Endometrial microvascular endothelial cells (primary cell): Measurements from ENCODE around the gene NLN. TPM values are rescaled to one million over a fixed set of nuclear protein-coding genes. Genes with fewer than 3 reads are reported as not detected.
"Not testable (repeated sequence)": the region's sequence is repeated elsewhere in the genome, so short reads cannot be mapped to it uniquely, and the experiment has no call there.

Source experiments
- in situ Hi-C: cut with HindIII; loops from 2 replicates; pipeline ENCODE4 v1.10.0; 2017; ENCODE audit warnings: low sequenced_read_pairs, low pct_unique_long_range_greater_than_20kb; ENCODE audit errors: inconsistent ontology term
- total RNA-seq: library from RNA; depleted of rRNA; stranded (reverse); fragments of >200 nt; gene quantifications from one replicate; pipeline ENCODE4 v1.2.3, GENCODE V29; 2015; ENCODE audit errors: inconsistent ontology term

Gene NLN
- total RNA-seq, 1 donor from 2014 or later: 52.0 TPM

GRCh38 chr5:65847019-65847418 lies 125.0 kb downstream of the NLN start:
- in situ Hi-C loops: not testable (repeated sequence)

- in situ Hi-C loops: not testable (repeated sequence)
Observed at GRCh38 chr5:65849918-65850317, 127.9 kb downstream of the NLN start.

- in situ Hi-C loops: no loop called here
Observed at GRCh38 chr5:65854925-65855324, 132.9 kb downstream of the NLN start.

GRCh38 chr5:65855766-65856315 lies 133.8 kb downstream of the NLN start:
- in situ Hi-C loops: no loop called here

- in situ Hi-C loops: no loop called here
Observed at GRCh38 chr5:65856520-65856919, 134.5 kb downstream of the NLN start.

- in situ Hi-C loops: no loop called here
Observed at GRCh38 chr5:65858316-65858715, 136.3 kb downstream of the NLN start.

GRCh38 chr5:65861830-65862241 lies 139.8 kb downstream of the NLN start:
- in situ Hi-C loops: no loop called here

- in situ Hi-C loops: no loop called here
Observed at GRCh38 chr5:65862384-65862783, 140.4 kb downstream of the NLN start.

- in situ Hi-C loops: no loop called here
Observed at GRCh38 chr5:65863747-65864146, 141.7 kb downstream of the NLN start.

- in situ Hi-C loops: no loop called here
Observed at GRCh38 chr5:65866837-65867521, 145.0 kb downstream of the NLN start.

- in situ Hi-C loops: no loop called here
Observed at GRCh38 chr5:65867542-65868195, 145.7 kb downstream of the NLN start.

- in situ Hi-C loops: no loop called here
Observed at GRCh38 chr5:65868509-65868908, 146.5 kb downstream of the NLN start.

- in situ Hi-C loops: no loop called here
Observed at GRCh38 chr5:65871182-65871581, 149.2 kb downstream of the NLN start.

GRCh38 chr5:65871776-65872175 lies 149.8 kb downstream of the NLN start:
- in situ Hi-C loops: not testable (repeated sequence)

- in situ Hi-C loops: no loop called here
Observed at GRCh38 chr5:65873181-65873750, 151.3 kb downstream of the NLN start.

- in situ Hi-C loops: no loop called here
Observed at GRCh38 chr5:65874241-65874640, 152.2 kb downstream of the NLN start.

- in situ Hi-C loops: no loop called here
Observed at GRCh38 chr5:65876496-65876895, 154.5 kb downstream of the NLN start.

GRCh38 chr5:65876970-65877369 lies 155.0 kb downstream of the NLN start:
- in situ Hi-C loops: no loop called here
